Activated T-helper 17 cell treated with anti-CD3 and anti-CD28 coated beads, Interleukin-2, amount 50 U/mL, for 72 hours (primary cell): ENCODE measurements around the gene SIN3A. TPM values are rescaled to one million over a fixed set of nuclear protein-coding genes. Genes with fewer than 3 reads are reported as not detected.
"Not testable (repeated sequence)": the region's sequence is repeated elsewhere in the genome, so short reads cannot be mapped to it uniquely, and the experiment has no call there.

ENCODE experiments used
- ATAC-seq: fragments of 150-1000 bp; cut with Tn5 transposase; replicated peaks from 2 replicates; pipeline ENCODE4 v1.10.0; 2021; ENCODE audit warnings: mild to moderate bottlenecking, moderate library complexity
- H3K27ac Mint-ChIP-seq: one replicate; pipeline ENCODE4 v1.8.0; 2022; ENCODE audit warnings: mixed read lengths
- H3K27me3 Mint-ChIP-seq: one replicate; pipeline ENCODE4 v1.8.0; 2022; ENCODE audit warnings: mixed read lengths
- H3K36me3 Mint-ChIP-seq: one replicate; pipeline ENCODE4 v1.8.0; 2022; ENCODE audit warnings: low read depth, mild to moderate bottlenecking, mixed read lengths
- H3K4me1 Mint-ChIP-seq: one replicate; pipeline ENCODE4 v1.8.0; 2022; ENCODE audit warnings: mixed read lengths
- H3K4me3 Mint-ChIP-seq: one replicate; pipeline ENCODE4 v1.8.0; 2022; ENCODE audit warnings: mild to moderate bottlenecking, mixed read lengths
- H3K9me3 Mint-ChIP-seq: one replicate; pipeline ENCODE4 v1.8.0; 2022; ENCODE audit warnings: mixed read lengths
- total RNA-seq, 2 donors: library from RNA; stranded (reverse); gene quantifications; one replicate each; pipeline ENCODE4 v1.2.3, GENCODE V29; 2022

SIN3A gene
- total RNA-seq, result 10 to 100 TPM; 82.3 to 96.6 TPM

DNA sequence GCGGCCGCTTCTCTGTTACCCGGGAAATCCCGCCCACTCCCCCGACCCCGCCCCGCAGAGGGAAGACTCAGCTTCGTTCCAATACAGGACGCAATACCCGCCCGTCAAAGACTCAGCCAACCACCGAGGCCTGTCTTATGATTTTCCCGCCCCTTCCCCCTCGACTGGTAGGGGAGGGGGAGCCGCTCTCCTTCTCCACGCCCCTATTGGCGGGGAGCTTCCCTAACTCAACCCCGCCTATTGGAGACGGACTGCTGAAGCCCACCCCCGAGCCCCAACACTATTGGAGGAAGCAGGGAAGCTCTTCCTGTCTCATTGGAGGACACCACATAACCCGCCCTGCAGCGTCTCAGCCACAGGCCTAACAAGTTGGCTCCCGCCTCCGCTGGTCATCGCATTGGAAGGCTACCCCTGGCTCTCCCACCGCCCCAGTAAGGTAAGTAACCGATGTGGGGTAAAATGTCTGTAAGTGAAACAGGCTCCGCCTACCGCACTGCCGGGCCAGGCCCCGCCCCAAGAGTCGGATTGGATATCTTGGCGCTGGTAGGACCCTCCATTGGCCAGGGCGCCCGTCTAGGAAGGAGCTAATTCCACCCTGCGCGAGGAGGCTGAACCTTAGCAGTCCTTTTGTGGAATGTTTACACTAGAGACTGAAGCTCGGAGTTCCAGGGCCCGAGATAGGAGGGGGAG lies at the start of gene SIN3A:
Gene SIN3A, minus strand, starts transcription at position 17 of the 690 bp plus-strand sequence. CDS start 21,315 bp downstream, outside the sequence.
- no peaks in the 10 kb centered on the region for H3K27me3 Mint-ChIP-seq
- peaks cover 51% of the 10 kb centered on the region for H3K36me3 Mint-ChIP-seq
- peaks cover 29% of the 10 kb centered on the region for H3K4me1 Mint-ChIP-seq
- peak within 1 kb of the TSS; percentile 96 for H3K27ac Mint-ChIP-seq
- peak within 1 kb of the TSS; percentile 94 for H3K4me3 Mint-ChIP-seq
- H3K9me3 Mint-ChIP-seq, result no peaks in the 10 kb centered on the region
- ATAC-seq, result peak; percentile 61

DNA sequence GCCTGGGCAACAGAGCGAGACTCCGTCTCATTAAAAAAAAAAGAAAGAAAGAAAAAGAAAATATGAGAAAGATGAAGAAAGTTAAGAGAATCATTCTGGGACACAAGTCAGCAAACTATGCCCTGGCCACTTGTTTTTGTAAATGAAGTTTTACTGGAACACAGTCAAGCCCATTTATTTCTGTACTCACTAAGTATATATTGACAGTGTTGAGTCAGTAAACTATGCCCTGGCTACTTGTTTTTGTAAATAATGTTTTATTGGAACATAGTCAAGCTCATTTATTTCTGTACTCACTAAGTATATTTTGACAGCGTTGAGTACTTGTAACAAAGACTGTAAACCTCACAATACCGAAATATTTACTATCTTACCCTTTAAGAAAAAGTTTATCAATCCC lies 42.2 kb upstream of the SIN3A start:
- no peaks in the 10 kb centered on the region for H3K27me3 Mint-ChIP-seq
- H3K9me3 Mint-ChIP-seq, result no peaks in the 10 kb centered on the region
- H3K27ac Mint-ChIP-seq, result no peak overlapping the region
- ATAC-seq, result no peak
- peaks cover 55% of the 10 kb centered on the region for H3K36me3 Mint-ChIP-seq
- H3K4me1 Mint-ChIP-seq, result no peaks in the 10 kb centered on the region
- no peak overlapping the region for H3K4me3 Mint-ChIP-seq

DNA sequence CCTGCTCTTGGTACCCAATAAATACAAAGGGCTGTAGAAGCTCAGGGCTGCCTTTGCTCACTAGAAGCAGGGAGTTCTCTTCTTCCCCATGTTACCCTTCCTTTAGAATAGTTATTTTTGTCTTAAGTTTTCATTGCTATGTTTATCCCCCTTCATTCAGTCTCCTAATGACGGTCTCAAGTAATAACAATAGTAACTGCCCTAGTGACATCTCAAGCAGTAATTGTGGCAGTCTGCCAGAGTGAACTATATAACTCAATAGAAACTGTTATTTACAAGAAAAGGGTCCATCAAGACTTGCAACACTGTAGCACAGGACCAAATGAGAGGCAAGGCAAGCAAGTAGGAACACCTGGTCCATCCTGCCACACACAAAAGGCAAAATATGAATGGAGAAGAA lies 32.5 kb upstream of the SIN3A start:
- Mint-ChIP-seq H3K27ac (peak overlapping the region; percentile 47), H3K9me3 (no peaks in the 10 kb centered on the region), H3K36me3 (peaks cover 34% of the 10 kb centered on the region), H3K27me3 (no peaks in the 10 kb centered on the region), H3K4me3 (no peak overlapping the region), H3K4me1 (no peaks in the 10 kb centered on the region)
- ATAC-seq, result no peak

GRCh38 chr15:75483556-75483955 lies 32.1 kb upstream of the SIN3A start:
- ATAC-seq, H3K27me3 Mint-ChIP-seq, H3K9me3 Mint-ChIP-seq, H3K4me3 Mint-ChIP-seq, H3K4me1 Mint-ChIP-seq: not testable (repeated sequence)
- H3K36me3 Mint-ChIP-seq, result peaks cover 34% of the 10 kb centered on the region
- peak overlapping the region; percentile 47 for H3K27ac Mint-ChIP-seq

GRCh38 chr15:75483106-75483505 lies 31.6 kb upstream of the SIN3A start:
- H3K27ac Mint-ChIP-seq, result peak overlapping the region; percentile 47
- H3K9me3 Mint-ChIP-seq, result no peaks in the 10 kb centered on the region
- H3K27me3 Mint-ChIP-seq, result no peaks in the 10 kb centered on the region
- ATAC-seq, result no peak
- peaks cover 34% of the 10 kb centered on the region for H3K36me3 Mint-ChIP-seq
- no peaks in the 10 kb centered on the region for H3K4me1 Mint-ChIP-seq
- H3K4me3 Mint-ChIP-seq, result no peak overlapping the region

DNA sequence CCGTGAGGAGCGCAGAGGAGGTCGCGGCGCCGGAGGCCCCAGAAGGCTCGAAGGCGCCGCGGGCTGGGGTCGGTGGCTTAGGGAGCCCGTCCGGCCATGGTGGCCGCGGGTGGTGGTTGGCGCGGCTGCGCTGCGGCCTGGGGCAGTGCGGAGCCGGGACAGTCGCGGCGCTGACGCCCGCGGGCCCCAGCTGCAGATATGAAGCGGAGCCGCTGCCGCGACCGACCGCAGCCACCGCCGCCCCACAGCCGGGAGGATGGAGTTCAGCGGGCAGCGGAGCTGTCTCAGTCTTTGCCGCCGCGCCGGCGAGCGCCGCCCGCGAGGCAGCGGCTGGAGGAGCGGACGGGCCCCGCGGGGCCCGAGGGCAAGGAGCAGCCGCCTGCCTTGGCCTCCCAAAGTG lies 29.0 kb upstream of the SIN3A start:
- H3K36me3 Mint-ChIP-seq, result peaks cover 33% of the 10 kb centered on the region
- H3K27ac Mint-ChIP-seq, H3K9me3 Mint-ChIP-seq, ATAC-seq, H3K4me3 Mint-ChIP-seq, H3K4me1 Mint-ChIP-seq, H3K27me3 Mint-ChIP-seq: not testable (repeated sequence)

- Mint-ChIP-seq H3K27ac (no peak overlapping the region), H3K4me1 (no peaks in the 10 kb centered on the region)
Measured at GRCh38 chr15:75479670-75480069, 28.2 kb upstream of the SIN3A start.

GRCh38 chr15:75477094-75477493 lies 25.6 kb upstream of the SIN3A start:
- H3K4me1 Mint-ChIP-seq, H3K9me3 Mint-ChIP-seq, H3K4me3 Mint-ChIP-seq, ATAC-seq, H3K27ac Mint-ChIP-seq, H3K27me3 Mint-ChIP-seq: not testable (repeated sequence)
- H3K36me3 Mint-ChIP-seq, result peaks cover 63% of the 10 kb centered on the region

More at GRCh38 chr15:75479670-75480069, 28.2 kb upstream of the SIN3A start:
- Mint-ChIP-seq H3K36me3 (peaks cover 40% of the 10 kb centered on the region), H3K27me3 (no peaks in the 10 kb centered on the region), H3K4me3 (no peak overlapping the region), H3K9me3 (no peaks in the 10 kb centered on the region)
- no peak for ATAC-seq

DNA sequence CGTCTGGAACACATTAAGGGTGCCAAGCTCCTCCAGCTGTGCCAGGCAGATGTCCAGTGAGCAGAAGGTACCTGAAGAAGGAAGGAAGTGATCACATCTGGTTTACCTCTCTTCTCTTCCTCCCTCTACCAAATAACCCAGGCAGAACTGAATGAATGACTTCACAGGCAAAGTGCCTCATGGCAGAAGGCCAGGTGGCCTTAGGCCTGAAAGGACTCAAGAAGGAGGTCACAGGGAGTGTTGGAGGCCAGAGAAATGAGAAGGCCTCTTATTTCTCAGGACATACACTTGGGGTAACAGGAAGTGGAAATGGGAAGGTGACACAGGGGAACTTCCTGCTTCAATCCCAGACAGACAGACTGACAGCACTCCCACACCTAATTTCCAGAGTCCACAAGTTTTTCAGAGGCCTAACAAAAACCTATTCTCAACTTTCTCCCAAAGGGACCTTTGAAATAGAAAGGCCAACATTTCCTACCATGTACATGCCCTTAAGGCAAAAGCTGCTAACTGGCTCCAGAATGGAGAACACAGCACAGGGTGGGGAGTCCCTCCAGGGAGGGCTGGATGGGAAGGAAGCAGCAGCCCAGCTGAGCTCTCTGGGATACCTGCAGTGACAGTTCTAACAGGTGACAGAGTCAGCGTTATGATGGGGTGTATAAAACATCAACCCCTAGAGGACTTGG lies 17.6 kb upstream of the SIN3A start:
- peaks cover 82% of the 10 kb centered on the region for H3K36me3 Mint-ChIP-seq
- no peaks in the 10 kb centered on the region for H3K27me3 Mint-ChIP-seq
- H3K4me3 Mint-ChIP-seq, result no peak overlapping the region
- H3K4me1 Mint-ChIP-seq, result peaks cover 5% of the 10 kb centered on the region
- no peaks in the 10 kb centered on the region for H3K9me3 Mint-ChIP-seq
- peak overlapping the region; percentile 42 for H3K27ac Mint-ChIP-seq
- no peak for ATAC-seq

GRCh38 chr15:75460646-75461045 lies 9.2 kb upstream of the SIN3A start:
- H3K9me3 Mint-ChIP-seq, result no peaks in the 10 kb centered on the region
- H3K4me1 Mint-ChIP-seq, result peaks cover 12% of the 10 kb centered on the region
- no peak for ATAC-seq
- H3K27me3 Mint-ChIP-seq, result no peaks in the 10 kb centered on the region
- no peak overlapping the region for H3K4me3 Mint-ChIP-seq
- H3K36me3 Mint-ChIP-seq, result peaks cover 5% of the 10 kb centered on the region
- peak overlapping the region; percentile 49 for H3K27ac Mint-ChIP-seq

GRCh38 chr15:75459581-75459980 lies 8.1 kb upstream of the SIN3A start:
- no peak for ATAC-seq
- no peaks in the 10 kb centered on the region for H3K27me3 Mint-ChIP-seq

DNA sequence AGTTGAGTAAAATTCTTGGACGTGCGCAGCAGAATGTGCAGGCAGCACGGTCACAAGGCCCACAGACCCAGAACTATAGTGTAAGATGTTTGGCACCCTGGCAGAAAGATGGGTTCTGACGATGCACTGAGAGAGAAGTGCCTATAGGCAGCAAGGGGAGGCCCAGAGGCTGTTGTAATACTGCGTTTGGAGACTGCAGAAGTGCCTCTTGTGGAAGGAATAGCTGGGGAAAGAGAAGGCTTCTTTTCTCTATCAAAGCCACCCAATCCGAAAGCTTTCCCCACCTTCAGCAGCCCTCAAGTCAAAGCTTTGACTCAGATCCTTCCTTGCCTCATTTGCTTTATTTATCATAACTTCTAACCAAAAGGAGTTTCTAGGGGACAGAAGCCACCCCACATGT lies 5.2 kb upstream of the SIN3A start:
- ATAC-seq, result no peak
- Mint-ChIP-seq H3K4me1 (peaks cover 12% of the 10 kb centered on the region), H3K4me3 (peak overlapping the region; percentile 94), H3K27ac (peak overlapping the region; percentile 94), H3K9me3 (no peaks in the 10 kb centered on the region), H3K27me3 (no peaks in the 10 kb centered on the region), H3K36me3 (peaks cover 23% of the 10 kb centered on the region)

More at GRCh38 chr15:75459581-75459980, 8.1 kb upstream of the SIN3A start:
- Mint-ChIP-seq H3K9me3 (no peaks in the 10 kb centered on the region), H3K4me1 (peaks cover 12% of the 10 kb centered on the region), H3K27ac (no peak overlapping the region), H3K4me3 (no peak overlapping the region), H3K36me3 (no peaks in the 10 kb centered on the region)

- Mint-ChIP-seq H3K4me1 (peaks cover 12% of the 10 kb centered on the region), H3K4me3 (peak overlapping the region; percentile 94), H3K36me3 (peaks cover 25% of the 10 kb centered on the region), H3K27ac (peak overlapping the region; percentile 94), H3K27me3 (no peaks in the 10 kb centered on the region), H3K9me3 (no peaks in the 10 kb centered on the region)
- peak; percentile 5 for ATAC-seq
Measured at GRCh38 chr15:75455982-75456531, 4.6 kb upstream of the SIN3A start.

- peak overlapping the region; percentile 94 for H3K4me3 Mint-ChIP-seq
- H3K4me1 Mint-ChIP-seq, result peaks cover 13% of the 10 kb centered on the region
- ATAC-seq, result peak; percentile 17
- H3K27me3 Mint-ChIP-seq, result no peaks in the 10 kb centered on the region
- H3K27ac Mint-ChIP-seq, result peak overlapping the region; percentile 94
- peaks cover 27% of the 10 kb centered on the region for H3K36me3 Mint-ChIP-seq
- H3K9me3 Mint-ChIP-seq, result no peaks in the 10 kb centered on the region
Measured at GRCh38 chr15:75455424-75455981, 4.0 kb upstream of the SIN3A start.
